GM12892 (cell line): ENCODE results near the gene ABHD17B.
A peak's percentile ranks its signal among the peaks of the same experiment; 100 is the strongest.
"Not testable (repeated sequence)": the region's sequence is repeated elsewhere in the genome, so short reads cannot be mapped to it uniquely, and the experiment has no call there.

Source experiments
- DNase-seq: peaks from one replicate; pipeline ENCODE4 v3.0.0; 2011; ENCODE audit not compliant: insufficient read length
- FAIRE-seq: peaks from 2 replicates; lab custom pipeline; 2011; peaks lifted over from hg19 to GRCh38; lab: Jason Lieb, UNC
- POLR2A ChIP-seq: IDR thresholded peaks from 2 replicates; pipeline ENCODE4 v1.6.1; 2011; ENCODE audit warnings: low read depth, low read length, control low read depth
- POLR2AphosphoS5 ChIP-seq: IDR thresholded peaks from 2 replicates; pipeline ENCODE4 v1.6.1; 2011; ENCODE audit warnings: low read depth, low read length, control low read depth
- TAF1 ChIP-seq: IDR thresholded peaks from 2 replicates; pipeline ENCODE4 v1.6.1; 2011; ENCODE audit warnings: low read depth, mild to moderate bottlenecking, control low read depth, low read length, borderline replicate concordance

ABHD17B gene

DNA sequence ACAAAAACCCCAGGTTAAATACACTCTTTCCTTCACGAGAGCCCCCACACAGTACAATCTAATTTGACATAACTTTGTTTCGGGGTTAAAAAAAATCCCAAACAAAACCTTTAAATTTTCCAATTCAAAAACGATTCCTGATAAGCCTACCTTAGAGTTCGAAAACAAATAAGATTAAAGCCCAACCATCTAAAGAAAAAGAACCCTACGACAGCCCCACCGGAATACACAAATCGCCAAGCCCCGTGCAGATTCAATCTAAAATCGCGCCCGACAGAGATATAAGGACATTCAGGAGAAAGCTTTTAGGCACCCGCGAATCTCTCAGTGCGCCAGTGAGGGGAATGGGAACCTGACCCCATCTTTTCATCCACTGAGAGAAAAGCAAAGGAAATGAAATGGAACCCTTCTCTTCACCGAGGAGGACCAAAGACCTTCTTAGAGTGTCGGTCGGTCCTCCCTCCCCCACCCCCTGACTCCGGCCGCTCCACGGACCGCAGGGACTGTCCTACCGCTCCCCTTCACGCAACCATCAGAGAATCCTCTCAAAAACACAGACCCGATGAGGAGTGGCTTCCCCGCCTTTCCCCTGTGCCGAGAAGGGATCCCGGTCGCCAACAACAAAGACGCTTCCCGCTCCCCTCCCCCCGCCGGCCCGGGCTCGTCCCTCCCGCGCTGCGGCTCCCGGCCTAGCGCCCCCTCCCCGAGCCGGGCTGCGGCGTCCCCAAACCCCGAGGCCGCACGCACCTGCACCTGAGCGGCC lies 925 bp downstream of the ABHD17B start:
- peak; percentile 17 for DNase-seq
- no peak for FAIRE-seq

DNA sequence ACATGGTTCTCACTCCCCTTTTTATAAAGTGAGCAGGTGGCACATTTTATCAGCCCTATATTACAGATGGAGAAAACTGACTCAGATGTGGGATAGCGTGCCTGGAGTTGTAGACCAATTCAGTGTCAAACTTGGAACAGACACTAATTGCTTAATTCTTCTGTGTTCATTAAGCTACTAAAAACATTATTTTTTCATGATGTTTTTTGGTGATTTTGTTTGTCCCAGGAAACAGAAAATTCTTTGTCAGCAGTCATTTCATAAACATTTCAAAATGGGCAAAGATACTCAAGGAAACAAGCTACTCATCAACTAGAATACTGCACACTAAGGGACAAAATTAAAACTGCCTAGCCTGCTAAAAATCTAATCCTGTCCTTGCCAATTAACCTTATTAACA lies 2.2 kb downstream of the ABHD17B start:
- DNase-seq (no peak), FAIRE-seq (no peak)
- TF ChIP-seq POLR2AphosphoS5, result no peak
- TF ChIP-seq POLR2A, result no peak
- TF ChIP-seq TAF1, result no peak

More for the DNA sequence above, 925 bp downstream of the ABHD17B start:
- TF ChIP-seq POLR2AphosphoS5 (no peak), POLR2A (no peak), TAF1 (no peak)

DNA sequence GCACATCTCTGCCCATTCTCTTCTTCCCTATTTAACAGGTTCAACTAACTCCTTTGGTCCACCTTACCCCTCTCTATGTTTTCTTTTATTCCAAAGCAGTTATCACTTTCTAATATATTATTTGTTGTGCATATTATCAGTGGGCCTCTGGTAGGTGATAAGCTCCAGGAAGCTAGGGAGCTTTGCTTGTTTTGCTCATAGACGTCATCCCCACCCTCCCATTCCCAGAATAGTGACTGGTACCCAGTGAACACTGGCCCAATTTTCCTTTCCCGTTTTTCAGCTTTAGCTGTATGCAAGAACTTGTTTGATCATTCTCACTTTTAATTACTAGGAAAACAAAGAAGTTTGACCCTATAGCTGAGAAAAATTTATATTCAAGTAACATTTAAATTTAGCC lies 6.9 kb downstream of the ABHD17B start:
- no peak for DNase-seq
- TF ChIP-seq TAF1, result no peak
- no peak for TF ChIP-seq POLR2AphosphoS5
- TF ChIP-seq POLR2A, result no peak

DNA sequence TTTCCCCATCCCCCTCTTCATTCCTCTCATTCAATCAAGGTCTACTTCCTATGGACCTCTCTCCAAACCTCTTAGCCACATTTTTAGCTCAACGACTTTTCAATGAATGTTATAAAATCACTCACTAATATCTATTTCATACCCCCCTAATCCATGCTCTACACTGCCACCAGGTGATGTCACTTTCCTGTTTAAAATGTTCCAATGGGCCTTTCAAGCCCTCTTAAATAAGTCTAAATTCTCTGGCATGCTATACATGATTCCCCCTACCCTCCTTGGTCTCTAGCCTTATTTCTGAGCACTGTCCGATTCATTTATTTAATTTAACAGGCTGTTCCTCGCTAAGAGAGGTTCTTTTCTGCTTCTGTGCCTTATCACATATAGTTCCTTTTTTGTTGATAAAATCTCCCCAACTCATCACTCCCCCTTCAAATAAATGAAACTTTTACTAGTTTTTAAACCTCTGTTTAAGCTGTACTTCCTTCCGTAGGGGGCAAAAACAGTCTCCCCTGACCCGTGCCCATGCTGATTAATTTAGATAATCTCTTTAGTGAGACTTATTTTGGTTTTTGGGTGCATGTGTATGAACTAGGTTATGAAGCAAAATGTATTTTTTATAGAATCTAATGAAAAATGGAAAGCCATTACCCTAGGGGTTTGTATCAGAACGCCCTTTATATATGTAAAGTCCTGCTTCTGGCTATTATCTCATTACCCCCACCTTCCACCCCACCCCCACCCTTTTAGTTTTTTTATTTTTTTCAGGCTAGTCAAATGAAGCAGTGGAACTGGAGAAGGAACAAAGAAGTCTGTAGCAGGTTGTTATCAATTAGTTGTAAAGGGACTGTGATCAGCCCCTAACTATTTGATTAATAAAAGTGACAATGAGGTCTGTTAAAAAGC lies 9.0 kb downstream of the ABHD17B start:
- TF ChIP-seq TAF1 (no peak), POLR2AphosphoS5 (no peak), POLR2A (no peak)
- FAIRE-seq (no peak), DNase-seq (no peak)

More for the DNA sequence above, 6.9 kb downstream of the ABHD17B start:
- no peak for FAIRE-seq

DNA sequence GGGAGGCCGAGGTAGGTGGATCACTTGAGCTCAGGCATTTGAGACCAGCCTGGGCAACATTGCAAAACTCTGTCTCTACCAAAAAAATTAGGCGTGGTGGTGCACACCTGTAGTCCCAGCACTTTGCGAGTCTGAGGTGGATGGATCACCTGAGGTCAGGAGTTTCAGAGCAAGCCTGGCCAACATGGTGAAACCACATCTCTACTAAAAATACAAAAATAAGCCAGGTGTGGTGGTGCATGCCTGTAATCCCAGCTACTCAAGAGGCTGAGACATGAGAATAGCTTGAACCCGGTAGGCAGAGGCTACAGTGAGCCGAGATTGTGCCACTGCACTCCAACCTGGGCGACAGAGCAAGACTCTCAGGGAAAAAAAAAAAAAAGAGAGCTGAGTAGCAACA lies 12.2 kb downstream of the ABHD17B start:
- FAIRE-seq, DNase-seq: not testable (repeated sequence)

DNA sequence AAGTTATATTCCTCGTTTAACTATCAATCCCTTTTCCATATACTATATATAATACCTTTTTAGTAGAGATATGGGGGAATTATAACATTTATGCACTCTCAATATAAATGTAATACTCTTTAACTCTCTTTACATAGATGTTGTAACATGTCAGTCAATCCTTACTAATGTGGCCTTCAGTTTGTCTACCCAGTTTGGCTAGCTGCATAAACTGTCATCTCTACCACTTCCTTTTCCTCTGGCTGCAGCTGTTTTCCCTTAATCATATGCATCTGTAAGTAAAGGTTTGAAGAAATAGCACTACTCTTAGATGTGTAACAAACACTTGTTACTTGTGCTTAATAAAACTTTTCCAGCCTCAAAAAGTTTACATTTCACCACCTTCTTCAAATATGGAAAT lies 13.4 kb downstream of the ABHD17B start:
- peak; percentile 36 for FAIRE-seq
- no peak for TF ChIP-seq POLR2A
- no peak for TF ChIP-seq POLR2AphosphoS5
- no peak for TF ChIP-seq TAF1
- DNase-seq, result no peak

DNA sequence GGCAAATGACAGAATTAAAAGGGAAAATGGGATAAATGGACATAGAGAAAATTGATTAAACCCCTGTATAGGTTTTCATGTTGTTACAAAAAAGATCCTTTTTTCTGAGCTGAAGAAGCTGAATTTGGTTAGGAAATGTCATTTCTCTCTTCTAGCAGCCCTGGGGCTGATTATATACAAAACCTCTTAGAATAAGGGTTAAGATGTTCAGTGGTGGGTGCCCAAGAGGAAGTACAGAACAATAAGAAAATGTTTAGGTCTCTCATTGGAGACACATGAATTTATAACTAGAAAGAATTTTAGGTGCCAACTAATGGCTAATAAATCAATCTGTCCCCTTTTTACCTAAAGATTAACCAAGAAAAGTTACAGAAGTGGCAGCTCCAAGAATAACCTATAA lies 14.2 kb downstream of the ABHD17B start:
- no peak for TF ChIP-seq POLR2A
- TF ChIP-seq POLR2AphosphoS5, result no peak
- no peak for TF ChIP-seq TAF1
- FAIRE-seq (no peak), DNase-seq (no peak)

DNA sequence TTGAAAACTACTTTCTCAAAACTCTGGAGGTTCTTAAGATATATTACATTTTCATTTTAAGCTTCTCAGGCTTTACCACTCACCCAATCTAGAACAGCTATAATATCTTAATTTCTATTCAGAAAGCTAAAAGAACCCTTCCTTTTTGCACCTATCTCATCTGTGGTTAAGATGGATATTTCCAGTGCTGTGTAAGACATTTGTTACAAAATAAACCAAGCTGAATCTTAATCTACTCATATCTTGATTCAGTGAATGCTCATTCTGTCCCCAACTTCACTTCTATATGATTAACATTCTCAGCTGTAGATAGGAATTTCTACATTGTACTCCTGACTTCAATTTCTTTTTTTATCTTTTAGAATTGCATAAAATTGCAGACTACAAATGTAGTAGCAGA lies 15.0 kb downstream of the ABHD17B start:
- no peak for TF ChIP-seq POLR2A
- no peak for TF ChIP-seq TAF1
- TF ChIP-seq POLR2AphosphoS5, result no peak
- FAIRE-seq (no peak), DNase-seq (no peak)

DNA sequence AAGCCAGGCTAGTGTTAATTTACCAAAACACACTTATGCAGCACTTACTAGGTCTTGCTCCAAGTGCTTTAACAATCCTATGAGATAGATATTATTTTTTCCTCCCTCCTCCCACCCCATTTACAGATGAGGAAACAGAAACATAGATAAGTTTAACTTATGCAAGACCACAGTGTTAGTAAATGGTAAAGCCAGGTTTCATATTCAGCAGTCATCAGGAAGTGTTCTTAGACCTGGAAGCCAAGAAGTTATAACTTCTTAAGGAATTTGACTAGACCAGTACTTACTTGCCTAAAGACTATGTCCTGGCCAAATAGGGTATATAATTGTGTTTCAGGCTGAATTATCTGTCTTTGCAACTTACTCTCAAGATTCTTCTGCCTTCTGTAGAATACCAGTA lies 15.9 kb downstream of the ABHD17B start:
- peak; percentile 14 for FAIRE-seq
- no peak for TF ChIP-seq TAF1
- no peak for TF ChIP-seq POLR2A
- no peak for TF ChIP-seq POLR2AphosphoS5
- no peak for DNase-seq

DNA sequence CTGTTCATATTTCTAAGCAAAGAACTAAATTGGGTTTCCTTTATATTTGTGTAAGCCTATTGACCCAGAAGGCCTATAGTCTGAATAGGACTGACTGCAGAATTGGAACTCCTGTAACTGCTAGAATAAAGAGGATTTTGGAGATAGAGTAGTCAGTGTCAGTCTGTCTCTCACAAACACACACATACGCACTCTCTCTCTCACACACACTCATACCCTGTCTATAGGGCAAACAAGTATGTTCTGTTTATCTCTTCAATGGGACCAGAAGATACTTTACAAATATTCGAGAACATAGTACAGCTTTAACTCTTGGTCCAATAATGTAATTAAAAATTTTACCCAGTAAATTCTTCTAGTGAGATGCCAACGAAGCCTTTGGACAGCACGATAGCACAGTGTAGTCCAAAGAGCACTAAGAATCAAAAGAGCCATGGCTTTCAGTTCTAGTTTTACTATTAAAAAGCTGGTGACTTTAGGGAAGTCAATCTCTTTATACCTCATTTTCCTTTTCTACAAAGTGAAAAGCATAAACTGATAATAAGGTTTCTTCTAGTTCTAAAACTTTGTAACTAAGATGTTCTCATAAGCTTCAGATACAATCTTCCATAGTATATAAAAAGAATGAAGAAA lies 19.3 kb downstream of the ABHD17B start:
- TF ChIP-seq TAF1 (no peak), POLR2A (no peak), POLR2AphosphoS5 (no peak)
- DNase-seq (no peak), FAIRE-seq (no peak)

DNA sequence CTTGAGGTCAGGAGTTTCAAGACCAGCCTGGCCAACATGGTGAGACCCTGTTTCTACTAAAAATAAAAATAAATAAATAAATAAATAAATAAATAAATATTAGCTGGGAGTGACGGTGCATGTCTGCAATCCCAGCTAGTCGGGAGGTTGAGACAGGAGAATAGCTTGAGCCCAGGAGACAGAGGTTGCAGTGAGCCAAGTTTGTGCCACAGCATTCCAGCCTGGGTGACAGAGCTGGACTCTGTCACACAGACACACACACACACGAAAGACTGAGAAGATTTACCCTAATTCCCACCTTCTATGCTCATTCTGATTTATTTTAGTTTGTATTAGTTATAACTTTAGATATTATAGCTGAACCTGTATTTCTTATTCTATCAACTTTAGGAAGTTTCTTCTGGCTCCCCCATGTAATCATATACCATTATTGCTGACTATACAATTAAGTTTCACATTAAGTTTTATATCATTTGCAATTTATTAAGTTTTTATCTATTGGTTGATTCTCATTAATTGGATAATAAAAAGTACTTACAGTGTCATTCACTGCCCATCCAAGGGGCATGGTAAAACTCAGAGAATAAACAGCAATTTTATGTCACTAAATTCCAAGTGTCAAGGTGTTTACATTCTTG lies 20.8 kb downstream of the ABHD17B start:
- no peak for FAIRE-seq
- TF ChIP-seq TAF1 (no peak), POLR2A (no peak), POLR2AphosphoS5 (no peak)
- DNase-seq, result no peak
